Neuron (in vitro differentiated cells): ENCODE data around the gene HPSE2.

Experiments
- H2AFZ ChIP-seq: one replicate; pipeline ENCODE4 v1.6.1; 2013; ENCODE audit warnings: low read depth, mild to moderate bottlenecking, inconsistent platforms, low read length, moderate library complexity
- H3K27me3 ChIP-seq: one replicate; pipeline ENCODE4 v1.6.1; 2013; ENCODE audit warnings: low read length; ENCODE audit not compliant: insufficient read depth
- H3K36me3 ChIP-seq: one replicate; pipeline ENCODE4 v1.6.1; 2013; ENCODE audit warnings: low read length; ENCODE audit not compliant: insufficient read depth
- H3K4me1 ChIP-seq: one replicate; pipeline ENCODE4 v1.6.1; 2013; ENCODE audit warnings: low read length; ENCODE audit not compliant: insufficient read depth
- H3K4me3 ChIP-seq: 2 replicates; pipeline ENCODE4 v1.5.1; 2013; ENCODE audit warnings: mild to moderate bottlenecking, low read length, moderate library complexity
- H3K9me3 ChIP-seq: one replicate; pipeline ENCODE4 v1.6.1; 2013; ENCODE audit warnings: low read length

HPSE2 gene

DNA sequence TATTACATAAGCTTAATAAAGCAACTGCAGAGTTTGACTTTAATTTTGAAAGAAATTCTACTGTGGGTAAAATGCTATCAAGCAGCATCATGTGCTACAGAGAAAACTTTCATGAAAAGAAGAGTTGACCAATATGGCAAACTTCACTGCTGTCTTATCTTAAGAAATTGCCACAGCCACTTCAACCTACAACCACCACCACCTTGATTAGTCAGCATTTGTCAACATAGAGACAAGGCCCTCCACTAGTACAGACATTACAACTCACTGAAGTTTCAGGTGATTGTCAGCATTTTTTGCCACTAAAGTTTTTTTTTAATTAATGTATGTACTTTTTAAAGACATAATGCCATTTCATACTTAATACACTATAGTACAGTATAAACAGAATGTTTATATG is 350.3 kb downstream of the HPSE2 start:
- no peaks in the 10 kb centered on the region for H3K27me3 ChIP-seq
- H3K9me3 ChIP-seq, result no peaks in the 10 kb centered on the region
- H3K4me3 ChIP-seq, result no peak overlapping the region
- H3K36me3 ChIP-seq, result no peaks in the 10 kb centered on the region
- no peaks in the 10 kb centered on the region for H3K4me1 ChIP-seq
- no peak overlapping the region for H2AFZ ChIP-seq

DNA sequence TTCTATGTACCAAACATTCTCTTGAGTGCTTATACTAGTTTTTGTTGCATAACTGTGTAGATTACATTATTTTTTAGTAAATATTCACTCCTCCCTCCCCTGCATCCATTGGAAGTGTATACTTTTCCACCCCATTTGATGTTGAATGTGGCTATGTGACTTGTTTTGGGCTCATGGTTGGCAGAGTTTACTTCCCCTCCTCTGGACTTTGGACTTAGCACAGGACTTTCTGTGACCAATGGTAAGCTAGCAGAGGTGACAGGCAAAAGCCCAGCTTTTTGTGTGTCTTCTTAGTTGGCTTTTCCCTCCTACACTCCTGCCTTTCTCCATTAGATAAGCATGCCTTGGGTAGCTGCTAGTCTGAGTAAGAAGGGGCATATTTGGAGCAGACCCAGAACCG is 353.9 kb downstream of the HPSE2 start:
- no peaks in the 10 kb centered on the region for H3K9me3 ChIP-seq
- H3K4me1 ChIP-seq, result no peaks in the 10 kb centered on the region
- H3K4me3 ChIP-seq, result no peak overlapping the region
- no peaks in the 10 kb centered on the region for H3K27me3 ChIP-seq
- H3K36me3 ChIP-seq, result no peaks in the 10 kb centered on the region
- no peak overlapping the region for H2AFZ ChIP-seq

DNA sequence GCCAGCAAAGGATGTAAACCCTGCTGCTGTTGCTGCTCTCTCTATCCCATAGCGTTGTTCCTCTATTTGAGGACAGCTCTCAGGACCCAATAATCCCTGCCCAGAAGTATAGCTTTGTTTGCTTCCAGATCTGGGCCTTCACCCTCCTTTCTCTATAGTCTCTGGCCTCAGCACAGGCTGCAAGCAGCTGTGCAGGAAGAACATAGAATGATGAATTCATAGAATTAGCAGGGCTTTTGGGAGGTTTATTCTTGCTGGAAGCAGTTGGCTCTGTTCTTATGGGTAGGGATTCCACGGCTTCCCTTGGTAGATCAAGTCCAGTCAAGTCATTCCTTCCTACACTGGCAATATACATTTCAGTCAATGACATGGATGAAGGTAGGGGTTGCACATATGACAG is 354.7 kb downstream of the HPSE2 start:
- Histone ChIP-seq H3K4me1 (no peaks in the 10 kb centered on the region), H3K4me3 (no peak overlapping the region), H2AFZ (no peak overlapping the region), H3K27me3 (no peaks in the 10 kb centered on the region), H3K36me3 (no peaks in the 10 kb centered on the region), H3K9me3 (no peaks in the 10 kb centered on the region)

DNA sequence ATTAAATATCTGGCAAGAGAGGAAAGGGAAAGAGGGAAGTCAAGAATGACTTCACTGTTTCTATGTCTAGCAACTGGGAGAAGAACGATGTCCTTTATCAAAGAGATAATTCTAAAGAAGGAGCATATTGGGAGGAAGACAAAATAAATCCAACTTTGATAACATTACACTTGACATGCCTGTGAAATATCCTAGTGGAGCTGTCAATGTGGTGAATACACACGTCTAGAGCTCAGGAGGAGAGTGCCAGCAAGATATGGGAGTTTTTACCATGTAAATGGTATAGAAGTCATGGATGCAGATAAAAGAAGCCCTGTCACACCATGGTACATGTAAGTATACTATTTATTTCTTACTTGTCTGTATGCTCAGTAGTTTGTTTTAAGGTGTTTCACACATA is 356.7 kb downstream of the HPSE2 start:
- Histone ChIP-seq H3K4me1 (no peaks in the 10 kb centered on the region), H3K27me3 (no peaks in the 10 kb centered on the region), H3K4me3 (no peak overlapping the region), H3K9me3 (no peaks in the 10 kb centered on the region), H3K36me3 (no peaks in the 10 kb centered on the region), H2AFZ (no peak overlapping the region)

DNA sequence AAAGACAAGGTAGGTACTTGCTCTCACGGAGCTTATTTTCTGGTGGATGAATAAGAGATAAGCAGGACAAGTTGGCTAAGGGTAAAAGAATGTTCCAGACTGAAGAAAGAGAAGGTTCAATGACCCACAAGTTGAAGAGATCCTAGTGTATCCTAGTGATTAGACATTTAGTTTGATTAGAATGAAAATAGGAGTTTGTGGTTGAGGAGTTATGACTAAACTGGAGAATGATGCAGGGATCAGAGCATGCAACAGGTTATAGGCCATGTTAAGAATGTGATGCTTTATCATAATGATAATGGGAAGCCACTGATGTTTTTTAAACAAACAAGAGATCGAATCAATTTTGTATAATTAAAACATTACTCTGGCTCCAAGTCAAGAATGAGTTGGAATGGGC is 357.2 kb downstream of the HPSE2 start:
- Histone ChIP-seq H3K4me1 (no peaks in the 10 kb centered on the region), H3K4me3 (no peak overlapping the region), H3K9me3 (no peaks in the 10 kb centered on the region), H2AFZ (no peak overlapping the region), H3K36me3 (no peaks in the 10 kb centered on the region), H3K27me3 (no peaks in the 10 kb centered on the region)

DNA sequence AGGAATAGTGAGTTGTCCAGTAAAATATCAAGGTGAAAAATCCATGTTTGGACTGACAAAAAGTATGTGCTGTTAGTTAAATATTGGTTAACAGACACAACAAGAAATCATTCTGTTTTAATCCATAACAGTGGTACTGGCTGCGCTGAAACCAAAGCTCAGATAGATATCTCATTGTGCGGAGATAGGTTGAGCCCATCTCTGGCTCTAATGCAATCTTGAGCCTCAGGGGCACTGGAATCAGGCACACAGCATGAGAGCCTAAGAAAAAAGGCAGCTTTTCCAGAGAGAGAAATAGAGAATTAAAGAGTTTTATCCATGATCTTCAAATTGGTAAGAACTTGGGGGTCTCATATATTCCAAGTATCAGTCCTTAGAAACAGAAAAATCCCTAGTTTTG is 373.7 kb downstream of the HPSE2 start:
- Histone ChIP-seq H3K9me3 (no peaks in the 10 kb centered on the region), H3K36me3 (no peaks in the 10 kb centered on the region), H3K27me3 (no peaks in the 10 kb centered on the region), H2AFZ (no peak overlapping the region), H3K4me1 (no peaks in the 10 kb centered on the region), H3K4me3 (no peak overlapping the region)

DNA sequence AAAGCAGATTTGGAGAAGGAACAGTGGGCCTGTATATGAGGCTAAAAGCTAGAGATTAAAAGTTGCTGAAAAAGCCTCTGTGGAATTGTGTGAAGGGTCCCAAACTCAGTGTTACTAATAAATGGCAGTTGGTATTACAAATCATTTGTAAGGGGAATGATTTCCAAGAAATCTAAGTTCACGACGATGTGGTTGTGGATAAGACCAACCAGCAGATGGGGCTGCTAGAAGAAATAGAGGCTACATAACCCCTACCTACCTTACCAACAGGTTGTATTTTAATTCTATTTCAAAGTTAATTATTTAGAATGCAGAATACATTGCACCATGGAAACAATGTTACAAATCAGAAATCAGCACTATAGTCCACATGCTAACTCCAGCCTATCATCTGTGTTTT is 377.1 kb downstream of the HPSE2 start:
- Histone ChIP-seq H3K4me3 (no peak overlapping the region), H3K27me3 (no peaks in the 10 kb centered on the region), H3K36me3 (no peaks in the 10 kb centered on the region), H3K4me1 (no peaks in the 10 kb centered on the region), H3K9me3 (no peaks in the 10 kb centered on the region), H2AFZ (no peak overlapping the region)

DNA sequence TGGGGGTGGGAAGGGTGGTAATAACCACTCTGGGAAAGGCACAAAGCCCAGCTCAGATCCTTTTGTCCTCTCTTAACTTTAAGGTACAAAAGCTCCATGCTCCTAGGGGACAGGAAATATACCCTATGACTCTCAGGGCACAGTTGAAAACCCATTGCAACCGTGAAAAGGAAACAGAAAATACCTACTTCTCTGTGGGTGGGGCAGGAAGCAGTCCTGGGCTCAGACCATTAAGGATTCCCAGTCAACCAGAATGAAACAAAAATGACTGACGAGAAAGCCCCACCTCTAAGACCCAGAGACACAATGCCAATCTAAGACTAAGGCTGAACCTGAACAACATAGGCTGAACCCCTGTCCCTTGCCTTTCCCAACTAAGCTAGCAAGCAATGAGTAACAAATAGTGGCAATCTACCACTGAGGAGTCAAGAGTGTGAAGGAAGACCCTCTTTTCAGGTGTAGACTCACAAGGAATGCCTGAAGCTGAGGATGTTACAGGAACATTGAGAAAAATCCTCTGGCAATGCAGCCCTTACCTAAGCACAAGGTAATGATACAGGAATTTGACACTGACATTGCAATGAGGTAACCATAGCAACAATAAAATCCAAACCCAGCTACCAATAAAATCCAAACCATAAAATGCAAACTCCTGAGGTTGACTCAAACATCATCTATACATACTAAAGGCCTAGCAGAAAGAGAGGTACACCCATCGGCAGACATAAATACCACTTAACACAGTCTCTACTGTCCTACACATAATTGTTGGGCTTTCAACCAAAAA is 380.1 kb downstream of the HPSE2 start:
- no peaks in the 10 kb centered on the region for H3K9me3 ChIP-seq
- H3K27me3 ChIP-seq, result no peaks in the 10 kb centered on the region
- no peak overlapping the region for H2AFZ ChIP-seq
- no peaks in the 10 kb centered on the region for H3K4me1 ChIP-seq
- no peaks in the 10 kb centered on the region for H3K36me3 ChIP-seq
- no peak overlapping the region for H3K4me3 ChIP-seq

DNA sequence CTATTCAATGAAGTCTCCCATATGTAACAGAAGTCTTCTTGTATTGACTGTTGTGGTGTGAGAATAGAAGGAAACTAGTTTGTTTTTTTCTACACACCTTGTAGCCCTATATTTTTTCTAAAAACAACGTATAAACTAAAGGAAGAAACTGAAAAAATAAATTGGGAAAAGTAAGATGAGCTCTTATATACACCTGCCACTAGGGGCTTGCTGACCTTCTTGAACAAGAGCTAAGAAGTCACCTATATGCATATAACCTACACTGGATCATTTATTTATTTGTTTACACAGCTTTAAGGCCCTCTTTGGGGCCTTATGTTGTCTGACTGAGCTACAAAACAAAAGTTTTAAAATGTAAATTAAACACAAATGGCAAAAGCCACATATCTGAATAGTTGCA is 383.0 kb downstream of the HPSE2 start:
- H3K9me3 ChIP-seq, result no peaks in the 10 kb centered on the region
- no peaks in the 10 kb centered on the region for H3K27me3 ChIP-seq
- no peak overlapping the region for H3K4me3 ChIP-seq
- no peak overlapping the region for H2AFZ ChIP-seq
- H3K4me1 ChIP-seq, result no peaks in the 10 kb centered on the region
- H3K36me3 ChIP-seq, result no peaks in the 10 kb centered on the region

DNA sequence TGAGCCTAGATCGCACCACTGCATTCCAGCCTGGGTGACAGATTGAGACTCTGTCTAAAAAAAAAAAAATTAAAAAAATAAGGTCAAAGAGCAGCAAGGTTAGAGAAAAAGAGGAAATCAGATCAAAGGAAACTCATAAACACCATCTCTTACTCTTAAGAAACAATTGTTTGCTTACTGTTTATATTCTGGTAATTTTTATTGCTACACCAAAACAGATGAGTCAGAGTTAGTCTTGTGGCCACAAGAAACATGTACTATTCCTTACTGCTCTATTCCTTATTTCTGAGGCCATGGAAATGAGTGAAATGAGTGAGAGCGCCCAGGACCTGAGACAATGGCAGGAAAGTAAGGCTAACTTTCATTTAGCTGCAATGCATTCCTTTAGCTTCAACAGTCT is 387.3 kb downstream of the HPSE2 start:
- Histone ChIP-seq H3K9me3 (no peaks in the 10 kb centered on the region), H2AFZ (no peak overlapping the region), H3K4me1 (no peaks in the 10 kb centered on the region), H3K36me3 (no peaks in the 10 kb centered on the region), H3K4me3 (no peak overlapping the region), H3K27me3 (no peaks in the 10 kb centered on the region)

DNA sequence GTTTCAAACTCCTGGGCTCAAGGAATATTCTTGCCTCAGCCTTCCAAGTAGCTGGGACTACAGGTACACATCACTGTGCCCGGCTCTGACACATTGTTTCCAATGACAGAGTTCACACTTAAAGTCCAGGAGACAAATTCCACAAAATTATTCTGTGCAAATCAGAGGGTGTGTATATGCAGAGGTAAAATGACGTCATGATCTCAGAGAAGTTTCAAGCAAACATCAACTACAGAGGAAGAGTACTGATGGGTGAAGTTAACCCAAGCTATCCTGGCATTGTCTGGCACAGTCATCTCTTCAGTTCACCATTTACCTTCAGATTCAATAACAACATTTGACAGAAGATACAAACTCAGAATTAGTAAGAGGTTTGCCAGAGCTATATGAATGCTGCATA is 388.9 kb downstream of the HPSE2 start:
- Histone ChIP-seq H3K4me1 (no peaks in the 10 kb centered on the region), H3K9me3 (no peaks in the 10 kb centered on the region), H3K27me3 (no peaks in the 10 kb centered on the region), H3K4me3 (no peak overlapping the region), H2AFZ (no peak overlapping the region), H3K36me3 (no peaks in the 10 kb centered on the region)

DNA sequence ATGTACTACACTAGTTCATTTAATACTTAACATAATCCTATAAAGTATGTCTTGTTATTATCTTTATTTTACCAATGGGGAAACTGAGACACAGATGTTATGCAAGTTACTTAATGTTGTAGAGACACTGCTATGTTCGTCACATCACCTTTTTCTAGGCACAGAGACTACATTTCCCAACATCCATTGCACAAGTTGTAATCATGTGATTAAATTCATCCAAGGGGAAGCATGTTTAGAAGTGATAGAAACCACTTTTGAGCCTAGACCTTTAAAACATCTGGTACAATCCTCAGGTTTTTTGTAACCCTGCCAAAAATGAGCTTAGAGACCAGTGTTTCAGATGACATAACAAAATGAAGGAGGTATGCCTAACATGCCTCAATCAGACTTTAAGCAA is 402.1 kb downstream of the HPSE2 start:
- H3K4me1 ChIP-seq, result no peaks in the 10 kb centered on the region
- H3K27me3 ChIP-seq, result no peaks in the 10 kb centered on the region

DNA sequence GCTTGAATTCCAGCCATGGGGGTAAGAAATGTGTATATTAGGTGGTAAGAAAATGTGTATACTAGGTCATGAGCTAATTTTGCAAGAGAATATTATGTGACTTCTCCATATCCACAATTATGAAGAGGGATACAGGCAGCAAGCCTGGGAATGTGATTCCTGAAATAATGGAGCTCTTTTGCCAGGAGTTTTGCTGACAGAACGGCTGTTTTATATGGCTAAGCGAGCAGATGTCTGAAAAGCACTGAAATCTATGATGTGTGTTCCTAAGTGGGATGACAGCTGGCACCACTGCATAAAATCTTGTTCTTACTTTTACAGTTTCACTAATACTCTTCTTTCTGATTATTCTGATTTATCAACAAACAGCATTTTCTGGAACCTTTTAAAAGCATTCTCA is 402.9 kb downstream of the HPSE2 start:
- H3K9me3 ChIP-seq, result no peaks in the 10 kb centered on the region
- no peaks in the 10 kb centered on the region for H3K4me1 ChIP-seq

More for the DNA sequence above, 402.1 kb downstream of the HPSE2 start:
- Histone ChIP-seq H2AFZ (no peak overlapping the region), H3K36me3 (no peaks in the 10 kb centered on the region), H3K4me3 (no peak overlapping the region), H3K9me3 (no peaks in the 10 kb centered on the region)

DNA sequence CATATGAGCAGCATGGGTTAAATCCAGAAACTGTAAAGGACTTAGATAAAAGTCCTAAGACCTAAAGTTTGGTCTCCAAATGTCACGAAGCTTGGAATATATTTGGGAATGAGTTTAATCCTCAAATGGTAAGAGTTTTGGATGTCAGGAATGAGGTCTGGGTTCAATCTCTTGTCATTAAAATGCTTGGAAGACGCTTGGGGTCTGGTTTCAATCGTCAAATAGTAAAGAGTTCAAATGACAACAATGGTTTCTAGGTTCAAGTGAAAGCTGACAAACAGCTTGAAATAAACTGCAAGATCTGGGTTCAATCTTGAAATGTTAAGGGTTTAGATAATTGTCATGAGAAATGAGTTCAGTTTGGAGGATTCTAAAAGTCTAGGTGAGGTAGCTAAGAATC is 403.5 kb downstream of the HPSE2 start:
- Histone ChIP-seq H3K36me3 (no peaks in the 10 kb centered on the region), H2AFZ (no peak overlapping the region), H3K4me3 (no peak overlapping the region), H3K4me1 (no peaks in the 10 kb centered on the region), H3K9me3 (no peaks in the 10 kb centered on the region), H3K27me3 (no peaks in the 10 kb centered on the region)

More for the DNA sequence above, 402.9 kb downstream of the HPSE2 start:
- H3K4me3 ChIP-seq, result no peak overlapping the region
- no peaks in the 10 kb centered on the region for H3K27me3 ChIP-seq
- H3K36me3 ChIP-seq, result no peaks in the 10 kb centered on the region
- H2AFZ ChIP-seq, result no peak overlapping the region
